Measurements from ENCODE around the gene ULK2.

Gene ULK2

DNA sequence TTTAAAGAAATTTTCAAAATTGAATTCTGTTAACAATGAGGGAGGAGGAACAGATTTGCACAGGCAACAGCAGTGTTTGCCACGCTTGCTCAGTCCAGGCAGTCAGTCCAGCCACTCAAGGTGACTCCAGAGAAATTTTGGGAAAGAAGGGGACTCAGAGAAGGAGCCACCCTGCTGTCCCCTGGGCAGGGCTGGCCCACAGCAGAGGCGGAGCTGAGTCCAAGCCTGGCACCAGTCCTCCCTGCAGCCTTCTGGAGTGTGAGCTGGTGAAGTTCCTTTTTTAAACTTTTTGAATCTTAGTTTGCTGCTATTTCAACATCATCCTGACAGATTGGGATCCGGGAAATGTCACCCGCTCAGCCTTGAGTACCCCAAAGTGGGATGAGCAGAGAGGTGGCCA, 136.9 kb downstream of the ULK2 start:
- Histone ChIP-seq H3K9me3 (ENCODE audit: control insufficient read depth, low read length) (no peaks in the 10 kb centered on the region), H3K27ac (ENCODE audit: insufficient read depth, low read length, poor library complexity, severe bottlenecking) (no peak overlapping the region), H3K4me3 (ENCODE audit: insufficient read depth, low read depth, low read length, poor library complexity, severe bottlenecking) (no peak overlapping the region), H3K27me3 (replicated peaks; ENCODE audit: control insufficient read depth, insufficient read depth, low read length, poor library complexity, severe bottlenecking) (no peaks in the 10 kb centered on the region), H3K36me3 (ENCODE audit: control insufficient read depth, insufficient read depth, low read length) (no peaks in the 10 kb centered on the region), H3K4me1 (ENCODE audit: control insufficient read depth, insufficient read depth, low read length, poor library complexity, severe bottlenecking) (no peaks in the 10 kb centered on the region)
- no peak for DNase-seq

DNA sequence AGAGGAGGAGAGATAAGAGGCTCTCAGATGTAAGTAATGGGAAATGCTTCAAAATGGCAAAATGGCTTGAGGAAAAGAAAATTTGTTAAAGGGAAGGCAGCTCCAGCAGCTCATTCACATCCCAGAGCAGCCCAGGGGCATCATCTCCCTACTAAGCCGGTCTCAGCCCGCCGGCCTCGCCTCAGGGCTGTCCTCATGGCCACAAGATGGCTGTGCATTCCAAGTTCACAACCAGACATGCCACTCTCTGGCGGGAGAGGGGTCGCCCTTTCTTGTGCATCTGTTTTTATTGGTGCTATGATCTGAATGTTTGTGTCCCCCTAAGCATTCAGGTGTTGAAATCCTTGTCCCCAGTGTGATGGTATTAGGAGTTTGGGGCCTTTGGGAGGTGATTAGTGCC, 137.8 kb downstream of the ULK2 start:
- H3K36me3 ChIP-seq (ENCODE audit: control insufficient read depth, insufficient read depth, low read length) = no peaks in the 10 kb centered on the region
- H3K9me3 ChIP-seq (ENCODE audit: control insufficient read depth, low read length) = no peaks in the 10 kb centered on the region
- no peak overlapping the region for H3K27ac ChIP-seq (ENCODE audit: insufficient read depth, low read length, poor library complexity, severe bottlenecking)
- no peak for DNase-seq
- H3K4me1 ChIP-seq (ENCODE audit: control insufficient read depth, insufficient read depth, low read length, poor library complexity, severe bottlenecking) = peaks cover 3% of the 10 kb centered on the region
- H3K4me3 ChIP-seq (ENCODE audit: insufficient read depth, low read depth, low read length, poor library complexity, severe bottlenecking) = no peak overlapping the region
- H3K27me3 ChIP-seq (replicated peaks; ENCODE audit: control insufficient read depth, insufficient read depth, low read length, poor library complexity, severe bottlenecking) = no peaks in the 10 kb centered on the region

DNA sequence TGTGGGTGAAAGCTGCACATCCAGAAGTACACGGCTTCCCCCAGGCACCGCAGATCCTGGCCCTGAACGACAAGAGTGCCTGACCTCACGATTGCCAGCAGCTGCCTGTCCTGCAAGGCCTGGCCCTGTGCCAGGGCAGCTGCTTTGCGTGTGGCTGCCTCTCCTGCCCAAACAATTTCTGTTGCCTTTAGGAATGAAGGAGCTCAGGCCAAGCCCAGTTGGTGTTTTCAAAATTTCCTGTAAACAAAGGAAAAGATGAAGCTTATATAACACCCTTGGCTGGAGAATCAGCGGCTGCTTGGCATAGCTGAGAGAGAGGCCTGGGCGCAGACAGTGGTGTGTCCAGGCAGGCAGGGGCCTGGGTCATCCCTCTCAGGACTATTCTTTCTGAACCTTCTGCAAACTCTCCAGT, 139.6 kb downstream of the ULK2 start:
- Histone ChIP-seq H3K4me1 (ENCODE audit: control insufficient read depth, insufficient read depth, low read length, poor library complexity, severe bottlenecking) (peaks cover 15% of the 10 kb centered on the region), H3K27ac (ENCODE audit: insufficient read depth, low read length, poor library complexity, severe bottlenecking) (no peak overlapping the region), H3K9me3 (ENCODE audit: control insufficient read depth, low read length) (no peaks in the 10 kb centered on the region), H3K27me3 (replicated peaks; ENCODE audit: control insufficient read depth, insufficient read depth, low read length, poor library complexity, severe bottlenecking) (no peaks in the 10 kb centered on the region), H3K4me3 (ENCODE audit: insufficient read depth, low read depth, low read length, poor library complexity, severe bottlenecking) (no peak overlapping the region), H3K36me3 (ENCODE audit: control insufficient read depth, insufficient read depth, low read length) (no peaks in the 10 kb centered on the region)
- no peak for DNase-seq

DNA sequence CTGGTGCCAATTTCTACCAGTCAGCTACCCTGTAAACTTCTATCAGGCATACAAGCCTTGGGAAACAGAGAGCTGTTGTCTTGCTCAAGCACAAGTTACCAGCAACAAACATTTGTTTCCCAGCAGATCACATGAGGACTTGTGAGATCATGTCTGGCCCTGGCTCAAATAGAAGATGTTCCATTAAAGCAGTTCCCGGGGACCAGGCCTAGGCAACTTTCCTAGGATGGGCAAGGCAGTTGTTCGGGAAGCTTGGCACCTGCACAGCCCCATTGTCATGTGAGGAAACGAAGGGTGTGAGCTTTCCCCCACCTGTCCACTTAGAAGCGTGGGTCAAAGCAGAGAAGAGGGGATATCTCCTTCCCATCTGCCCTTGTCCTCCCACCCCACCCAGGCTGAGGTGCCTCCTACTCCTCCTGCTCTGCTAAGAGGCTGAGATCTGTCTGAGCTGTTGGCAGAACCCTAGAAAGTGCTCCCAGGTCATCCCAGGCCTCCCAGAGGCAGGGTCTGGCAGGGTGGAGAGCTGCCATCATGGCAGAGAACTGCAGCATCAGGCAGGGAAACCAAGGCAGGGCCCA, 140.1 kb downstream of the ULK2 start:
- no peak for DNase-seq
- H3K27me3 ChIP-seq (replicated peaks; ENCODE audit: control insufficient read depth, insufficient read depth, low read length, poor library complexity, severe bottlenecking) = no peaks in the 10 kb centered on the region
- H3K4me3 ChIP-seq (ENCODE audit: insufficient read depth, low read depth, low read length, poor library complexity, severe bottlenecking) = no peak overlapping the region
- H3K27ac ChIP-seq (ENCODE audit: insufficient read depth, low read length, poor library complexity, severe bottlenecking) = no peak overlapping the region
- no peaks in the 10 kb centered on the region for H3K36me3 ChIP-seq (ENCODE audit: control insufficient read depth, insufficient read depth, low read length)
- H3K9me3 ChIP-seq (ENCODE audit: control insufficient read depth, low read length) = no peaks in the 10 kb centered on the region
- H3K4me1 ChIP-seq (ENCODE audit: control insufficient read depth, insufficient read depth, low read length, poor library complexity, severe bottlenecking) = peaks cover 15% of the 10 kb centered on the region

DNA sequence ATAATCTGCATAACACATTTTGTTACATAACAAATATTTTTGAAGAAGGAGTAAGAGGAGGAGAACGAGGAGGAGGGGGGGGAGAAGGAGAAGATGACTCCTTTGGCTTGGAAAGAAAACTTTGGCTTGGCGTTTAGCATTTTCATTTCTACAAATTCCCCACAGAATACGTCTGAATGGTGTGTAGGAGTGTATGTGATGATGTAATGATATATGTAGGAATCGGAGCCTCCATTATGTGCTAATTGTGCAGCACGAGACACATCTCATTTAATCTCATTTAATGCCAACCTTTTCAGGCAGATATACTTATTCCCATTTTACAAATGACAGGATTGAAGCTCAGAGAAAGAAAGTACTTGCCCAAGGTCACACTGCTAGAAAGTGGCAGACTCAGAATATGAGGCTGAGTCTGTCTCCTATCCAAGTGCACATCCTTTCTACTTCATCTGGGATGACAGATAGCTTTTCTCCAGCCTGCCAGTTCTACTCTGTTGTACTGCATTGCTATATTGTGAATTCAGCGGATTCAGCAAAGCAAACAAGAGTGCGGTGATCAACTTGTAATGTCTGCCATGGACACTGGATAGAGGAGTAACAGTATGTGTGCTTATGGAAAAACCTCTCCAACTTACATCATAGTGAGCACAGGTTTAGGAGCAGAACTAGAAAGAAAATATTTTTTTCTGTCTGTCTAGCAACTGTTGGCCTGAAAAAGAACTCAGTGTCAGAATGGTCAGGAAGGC, 140.9 kb downstream of the ULK2 start:
- no peak overlapping the region for H3K27ac ChIP-seq (ENCODE audit: insufficient read depth, low read length, poor library complexity, severe bottlenecking)
- H3K9me3 ChIP-seq (ENCODE audit: control insufficient read depth, low read length) = no peaks in the 10 kb centered on the region
- peaks cover 15% of the 10 kb centered on the region for H3K4me1 ChIP-seq (ENCODE audit: control insufficient read depth, insufficient read depth, low read length, poor library complexity, severe bottlenecking)
- no peak for DNase-seq
- no peak overlapping the region for H3K4me3 ChIP-seq (ENCODE audit: insufficient read depth, low read depth, low read length, poor library complexity, severe bottlenecking)
- H3K36me3 ChIP-seq (ENCODE audit: control insufficient read depth, insufficient read depth, low read length) = no peaks in the 10 kb centered on the region
- no peaks in the 10 kb centered on the region for H3K27me3 ChIP-seq (replicated peaks; ENCODE audit: control insufficient read depth, insufficient read depth, low read length, poor library complexity, severe bottlenecking)

DNA sequence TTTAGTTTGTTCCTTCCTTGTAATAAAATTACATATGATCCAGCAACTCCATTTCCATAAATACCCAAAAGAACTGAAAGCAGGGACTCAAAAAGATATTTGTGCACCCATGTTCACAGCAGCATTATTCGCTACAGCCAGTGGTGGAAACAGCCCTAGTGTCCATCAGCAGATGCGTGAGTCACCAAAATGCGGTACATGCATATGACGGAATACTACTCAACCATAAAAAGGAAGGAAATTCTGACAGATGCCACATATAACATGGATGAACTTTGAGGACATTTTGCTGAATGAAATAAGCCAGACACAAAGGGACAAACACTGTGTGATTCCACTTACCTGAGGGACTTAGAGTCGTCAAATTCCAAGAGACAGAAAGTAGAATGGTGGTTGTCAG, 142.2 kb downstream of the ULK2 start:
- peaks cover 15% of the 10 kb centered on the region for H3K4me1 ChIP-seq (ENCODE audit: control insufficient read depth, insufficient read depth, low read length, poor library complexity, severe bottlenecking)
- H3K27ac ChIP-seq (ENCODE audit: insufficient read depth, low read length, poor library complexity, severe bottlenecking) = no peak overlapping the region
- no peak for DNase-seq
- no peaks in the 10 kb centered on the region for H3K27me3 ChIP-seq (replicated peaks; ENCODE audit: control insufficient read depth, insufficient read depth, low read length, poor library complexity, severe bottlenecking)
- H3K9me3 ChIP-seq (ENCODE audit: control insufficient read depth, low read length) = no peaks in the 10 kb centered on the region
- no peak overlapping the region for H3K4me3 ChIP-seq (ENCODE audit: insufficient read depth, low read depth, low read length, poor library complexity, severe bottlenecking)
- H3K36me3 ChIP-seq (ENCODE audit: control insufficient read depth, insufficient read depth, low read length) = no peaks in the 10 kb centered on the region

DNA sequence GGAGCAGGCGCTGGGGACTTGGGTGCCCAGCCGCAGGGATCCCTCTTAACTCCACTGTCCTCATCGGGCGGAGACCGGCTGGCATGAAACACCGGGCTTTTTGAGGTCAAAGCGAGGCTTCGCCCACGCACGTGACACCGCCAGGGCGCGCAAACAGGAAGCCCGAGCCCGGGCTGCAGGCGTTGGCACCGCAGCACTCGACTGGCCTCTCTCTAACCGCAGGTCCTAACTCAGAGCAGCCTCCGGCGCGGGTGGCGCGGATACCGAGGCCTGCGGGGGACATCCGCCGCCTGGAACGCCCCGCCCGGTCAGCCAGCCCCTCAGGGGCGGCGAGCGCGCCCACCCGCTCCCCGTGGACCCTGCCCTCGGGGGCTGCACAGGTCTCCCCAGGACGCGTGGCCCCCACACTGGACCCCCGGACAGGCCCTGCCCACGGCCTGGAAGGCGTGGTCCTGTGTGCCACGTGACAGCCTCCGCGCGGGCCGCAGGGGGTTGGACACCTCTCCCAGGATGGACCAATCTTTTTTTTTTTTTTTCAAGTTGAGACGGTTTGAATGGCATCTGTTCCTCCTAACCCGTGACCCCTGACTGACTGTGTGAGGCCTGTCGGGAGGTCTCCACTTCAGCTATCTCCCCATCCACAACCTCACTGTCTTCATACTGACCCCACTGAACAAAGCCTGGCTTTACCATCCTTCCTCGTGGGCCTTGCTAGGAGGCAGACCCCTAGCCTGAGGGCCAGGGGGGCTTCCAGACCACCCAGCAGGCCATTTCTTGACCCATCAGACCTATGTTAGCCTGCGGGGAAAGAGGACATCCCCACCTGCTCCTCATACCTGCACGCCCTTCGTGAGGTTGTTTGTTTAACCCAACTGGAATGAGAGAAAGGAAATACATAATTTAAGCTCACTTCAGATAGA, 143.0 kb downstream of the ULK2 start:
- Histone ChIP-seq H3K4me3 (ENCODE audit: insufficient read depth, low read depth, low read length, poor library complexity, severe bottlenecking) (peak overlapping the region; percentile 37), H3K9me3 (ENCODE audit: control insufficient read depth, low read length) (no peaks in the 10 kb centered on the region)
- peak in 1 of 3 donors; percentile 32 for DNase-seq

DNA sequence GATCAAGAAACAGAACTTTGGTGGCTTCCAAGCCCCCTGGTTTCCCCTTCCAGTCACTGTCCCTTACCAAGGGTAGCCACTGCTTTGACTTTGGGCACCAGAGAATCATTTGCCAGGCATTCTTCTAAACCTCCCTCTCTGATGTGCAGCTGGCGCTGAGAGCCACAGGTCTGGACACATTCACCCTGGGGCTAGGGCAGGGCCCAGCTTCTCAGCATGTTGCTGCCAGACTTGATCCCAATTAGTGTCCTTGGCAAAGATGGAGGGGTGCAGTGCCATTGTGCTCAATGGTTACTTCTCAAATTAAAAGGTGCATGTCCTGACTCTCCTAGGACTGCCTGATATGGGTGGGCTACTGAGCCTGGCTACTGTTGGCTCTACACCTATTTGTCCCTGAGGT, 143.8 kb downstream of the ULK2 start:
- Histone ChIP-seq H3K36me3 (ENCODE audit: control insufficient read depth, insufficient read depth, low read length) (no peaks in the 10 kb centered on the region), H3K4me1 (ENCODE audit: control insufficient read depth, insufficient read depth, low read length, poor library complexity, severe bottlenecking) (peaks cover 15% of the 10 kb centered on the region), H3K9me3 (ENCODE audit: control insufficient read depth, low read length) (no peaks in the 10 kb centered on the region), H3K27ac (ENCODE audit: insufficient read depth, low read length, poor library complexity, severe bottlenecking) (no peak overlapping the region), H3K27me3 (replicated peaks; ENCODE audit: control insufficient read depth, insufficient read depth, low read length, poor library complexity, severe bottlenecking) (no peaks in the 10 kb centered on the region), H3K4me3 (ENCODE audit: insufficient read depth, low read depth, low read length, poor library complexity, severe bottlenecking) (peak overlapping the region; percentile 37)
- DNase-seq = no peak

More for the DNA sequence above, 143.0 kb downstream of the ULK2 start:
- Histone ChIP-seq H3K36me3 (ENCODE audit: control insufficient read depth, insufficient read depth, low read length) (no peaks in the 10 kb centered on the region), H3K4me1 (ENCODE audit: control insufficient read depth, insufficient read depth, low read length, poor library complexity, severe bottlenecking) (peaks cover 15% of the 10 kb centered on the region), H3K27ac (ENCODE audit: insufficient read depth, low read length, poor library complexity, severe bottlenecking) (no peak overlapping the region), H3K27me3 (replicated peaks; ENCODE audit: control insufficient read depth, insufficient read depth, low read length, poor library complexity, severe bottlenecking) (no peaks in the 10 kb centered on the region)
